ENCODE measurements around the gene CRIM1.
A peak's percentile ranks its signal among the peaks of the same experiment; 100 is the strongest.

Gene CRIM1

GRCh38 chr2:36587101-36587500 is 231.5 kb downstream of the CRIM1 start:
- no peak for DNase-seq

GRCh38 chr2:36587556-36587955 is 232.0 kb downstream of the CRIM1 start:
- no peak for DNase-seq

- DNase-seq, result no peak
Observed at GRCh38 chr2:36589230-36589630, 233.7 kb downstream of the CRIM1 start.

GRCh38 chr2:36594849-36595248 is 239.3 kb downstream of the CRIM1 start:
- no peak for DNase-seq

- DNase-seq, result no peak
Observed at GRCh38 chr2:36596397-36596796, 240.8 kb downstream of the CRIM1 start.

GRCh38 chr2:36597003-36597531 is 241.5 kb downstream of the CRIM1 start:
- DNase-seq, result no peak

- DNase-seq, result peak; percentile 73
Observed at GRCh38 chr2:36597532-36598377, 242.2 kb downstream of the CRIM1 start, which contains the start of gene FEZ2. TSS of gene FEZ2 (minus strand) at chr2:36598168. CDS start at chr2:36598142, 26 bp downstream.
